ENCODE data around the gene TNRC18. TPM values are rescaled to one million over a fixed set of nuclear protein-coding genes. Genes with fewer than 3 reads are reported as not detected.
A peak's percentile ranks its signal among the peaks of the same experiment; 100 is the strongest.

Gene TNRC18
- total RNA-seq, 1 experiment from 2014 or later = 91.7 TPM

- H3K9me3 ChIP-seq (ENCODE audit: low read depth, low read length, poor library complexity, severe bottlenecking) = no peaks in the 10 kb centered on the region
- peak overlapping the region; percentile 96 for H3K27ac ChIP-seq (ENCODE audit: low read depth, low read length, poor library complexity, severe bottlenecking)
- peak overlapping the region; percentile 55 for H3K4me3 ChIP-seq (ENCODE audit: low read depth, low read length, poor library complexity, severe bottlenecking)
- peaks cover 6% of the 10 kb centered on the region for H3K4me1 ChIP-seq (ENCODE audit: insufficient read depth, low read length, poor library complexity, severe bottlenecking)
- DNase-seq (ENCODE audit: low spot score) = peak; percentile 96
- intact Hi-C loops (cut with micrococcal nuclease; ENCODE audit: unreplicated experiment) = loop anchor here (2.0 kb wide), 1 partner anchor 28 kb away; no protein-coding TSS in a partner anchor
- H3K36me3 ChIP-seq (ENCODE audit: insufficient read depth, low read length, poor library complexity, severe bottlenecking) = peaks cover 16% of the 10 kb centered on the region
- no peaks in the 10 kb centered on the region for H3K27me3 ChIP-seq (replicated peaks; ENCODE audit: insufficient read depth, low read depth, low read length, poor library complexity)
- BruUV-seq (replicated peaks) = no TSS peak
- CTCF ChIA-PET = interaction anchor here (1.1 kb wide), 1 partner anchor 269 kb away, joined by 3 read pairs; no protein-coding TSS in a partner anchor
- POLR2A ChIA-PET (ENCODE audit: low non-redundant PET) = interaction anchor here (0.6 kb wide), 1 partner anchor 8 kb away, joined by 3 read pairs; no protein-coding TSS in a partner anchor
- TF ChIP-seq EZH2 (IDR thresholded peaks at IDR 0.05; ENCODE audit: borderline replicate concordance, low read depth, low read length, poor library complexity, severe bottlenecking) (no peak), CTCF (conservative IDR thresholded peaks at IDR 0.05; ENCODE audit: low read depth, low read length) (no peak)
Measured at GRCh38 chr7:5396999-5397663, 26.5 kb downstream of the TNRC18 start.

GRCh38 chr7:5396542-5396941 lies 27.1 kb downstream of the TNRC18 start:
- H3K27ac ChIP-seq (ENCODE audit: low read depth, low read length, poor library complexity, severe bottlenecking) = peak overlapping the region; percentile 96
- H3K9me3 ChIP-seq (ENCODE audit: low read depth, low read length, poor library complexity, severe bottlenecking) = no peaks in the 10 kb centered on the region
- peak; percentile 68 for DNase-seq (ENCODE audit: low spot score)
- H3K27me3 ChIP-seq (replicated peaks; ENCODE audit: insufficient read depth, low read depth, low read length, poor library complexity) = no peaks in the 10 kb centered on the region
- H3K36me3 ChIP-seq (ENCODE audit: insufficient read depth, low read length, poor library complexity, severe bottlenecking) = peaks cover 20% of the 10 kb centered on the region
- ChIA-PET CTCF (interaction anchor here (0.6 to 1.1 kb wide), 3 partner anchors 8 to 270 kb away, joined by 3 to 5 read pairs (median 3); no protein-coding TSS in a partner anchor), POLR2A (ENCODE audit: low non-redundant PET) (interaction anchor here (0.5 to 0.6 kb wide), 4 partner anchors 8 to 157 kb away, joined by 3 to 6 read pairs (median 4); no protein-coding TSS in a partner anchor)
- H3K4me3 ChIP-seq (ENCODE audit: low read depth, low read length, poor library complexity, severe bottlenecking) = peak overlapping the region; percentile 55
- intact Hi-C loops (cut with micrococcal nuclease; ENCODE audit: unreplicated experiment) = loop anchor here (2.0 kb wide), 1 partner anchor 28 kb away; no protein-coding TSS in a partner anchor
- peaks cover 6% of the 10 kb centered on the region for H3K4me1 ChIP-seq (ENCODE audit: insufficient read depth, low read length, poor library complexity, severe bottlenecking)
- TF ChIP-seq CTCF (conservative IDR thresholded peaks at IDR 0.05; ENCODE audit: low read depth, low read length) (0 out of 2 replicates have a peak, but pooled peaks have one; percentile 23), EZH2 (IDR thresholded peaks at IDR 0.05; ENCODE audit: borderline replicate concordance, low read depth, low read length, poor library complexity, severe bottlenecking) (no peak)
- BruUV-seq (replicated peaks) = TSS peak; percentile 63

GRCh38 chr7:5395246-5395645 lies 28.4 kb downstream of the TNRC18 start:
- BruUV-seq (replicated peaks) = no TSS peak
- peak overlapping the region; percentile 23 for H3K27ac ChIP-seq (ENCODE audit: low read depth, low read length, poor library complexity, severe bottlenecking)
- peaks cover 6% of the 10 kb centered on the region for H3K4me1 ChIP-seq (ENCODE audit: insufficient read depth, low read length, poor library complexity, severe bottlenecking)
- peaks cover 30% of the 10 kb centered on the region for H3K36me3 ChIP-seq (ENCODE audit: insufficient read depth, low read length, poor library complexity, severe bottlenecking)
- no peaks in the 10 kb centered on the region for H3K9me3 ChIP-seq (ENCODE audit: low read depth, low read length, poor library complexity, severe bottlenecking)
- H3K4me3 ChIP-seq (ENCODE audit: low read depth, low read length, poor library complexity, severe bottlenecking) = no peak overlapping the region
- TF ChIP-seq EZH2 (IDR thresholded peaks at IDR 0.05; ENCODE audit: borderline replicate concordance, low read depth, low read length, poor library complexity, severe bottlenecking) (no peak), CTCF (conservative IDR thresholded peaks at IDR 0.05; ENCODE audit: low read depth, low read length) (no peak)
- no peaks in the 10 kb centered on the region for H3K27me3 ChIP-seq (replicated peaks; ENCODE audit: insufficient read depth, low read depth, low read length, poor library complexity)
- POLR2A ChIA-PET (ENCODE audit: low non-redundant PET) = no interaction called here
- intact Hi-C loops (cut with micrococcal nuclease; ENCODE audit: unreplicated experiment) = no loop called here
- CTCF ChIA-PET = no interaction called here
- no peak for DNase-seq (ENCODE audit: low spot score)
